LNCaP clone FGC (cell line): ENCODE data around the gene BTBD9.

Experiments
- DNase-seq: peaks from one replicate; pipeline ENCODE4 v3.0.0-alpha.2; 2011; ENCODE audit warnings: low read depth
- H3K4me3 ChIP-seq: 2 replicates; pipeline ENCODE4 v1.5.1; 2011; ENCODE audit warnings: mild to moderate bottlenecking, low read depth, low read length, control low read depth
- CTCF ChIP-seq: IDR thresholded peaks from 2 replicates; pipeline ENCODE4 v1.5.1; 2012; ENCODE audit warnings: mild to moderate bottlenecking; ENCODE audit not compliant: control insufficient read depth, insufficient read depth; ENCODE audit errors: extremely low read depth

Gene BTBD9

GRCh38 chr6:38599966-38600550 lies 39.7 kb downstream of the BTBD9 start:
- TF ChIP-seq CTCF: no peak
- DNase-seq: no peak
- no peak overlapping the region for H3K4me3 ChIP-seq

GRCh38 chr6:38599261-38599660 lies 40.5 kb downstream of the BTBD9 start:
- H3K4me3 ChIP-seq: no peak overlapping the region
- DNase-seq: no peak
- TF ChIP-seq CTCF: no peak

- H3K4me3 ChIP-seq: no peak overlapping the region
- no peak for TF ChIP-seq CTCF
- DNase-seq: no peak
Measured at GRCh38 chr6:38593998-38594665, 45.6 kb downstream of the BTBD9 start.

- DNase-seq: no peak
- TF ChIP-seq CTCF: no peak
- H3K4me3 ChIP-seq: no peak overlapping the region
Measured at GRCh38 chr6:38593409-38593808, 46.3 kb downstream of the BTBD9 start.

GRCh38 chr6:38591439-38591838 lies 48.3 kb downstream of the BTBD9 start:
- TF ChIP-seq CTCF: no peak
- no peak for DNase-seq

GRCh38 chr6:38589367-38589720 lies 50.4 kb downstream of the BTBD9 start:
- TF ChIP-seq CTCF: no peak
- no peak for DNase-seq
- H3K4me3 ChIP-seq: no peak overlapping the region

More at GRCh38 chr6:38591439-38591838, 48.3 kb downstream of the BTBD9 start:
- no peak overlapping the region for H3K4me3 ChIP-seq
